ENCODE data around the gene FIGNL2. TPM values are rescaled to one million over a fixed set of nuclear protein-coding genes. Genes with fewer than 3 reads are reported as not detected.

Gene FIGNL2
- total RNA-seq, 1 donor from 2014 or later: 0.15 TPM

- intact Hi-C loops (cut with micrococcal nuclease): no loop called here
These were observed 12.5 kb upstream of the FIGNL2 start for GRCh38 chr12:51860986-51861385.

- intact Hi-C loops (cut with micrococcal nuclease): no loop called here
These were observed 7.3 kb upstream of the FIGNL2 start for GRCh38 chr12:51855586-51856428.

GRCh38 chr12:51852404-51853137, 4.1 kb upstream of the FIGNL2 start:
- intact Hi-C loops (cut with micrococcal nuclease): no loop called here

- intact Hi-C loops (cut with micrococcal nuclease): no loop called here
These were observed 3.1 kb upstream of the FIGNL2 start for GRCh38 chr12:51851413-51852124.

GRCh38 chr12:51850965-51851299, 2.4 kb upstream of the FIGNL2 start:
- intact Hi-C loops (cut with micrococcal nuclease): no loop called here

GRCh38 chr12:51850081-51850964, 1.8 kb upstream of the FIGNL2 start:
- intact Hi-C loops (cut with micrococcal nuclease): no loop called here

- intact Hi-C loops (cut with micrococcal nuclease): no loop called here
These were observed 570 bp upstream of the FIGNL2 start for GRCh38 chr12:51848841-51849735.

GRCh38 chr12:51847643-51848325, 734 bp downstream of the FIGNL2 start:
- intact Hi-C loops (cut with micrococcal nuclease): no loop called here

GRCh38 chr12:51846911-51847642, 1.4 kb downstream of the FIGNL2 start:
- intact Hi-C loops (cut with micrococcal nuclease): no loop called here

- intact Hi-C loops (cut with micrococcal nuclease): no loop called here
These were observed 2.2 kb downstream of the FIGNL2 start for GRCh38 chr12:51846271-51846691.

GRCh38 chr12:51845482-51845881, 3.0 kb downstream of the FIGNL2 start:
- intact Hi-C loops (cut with micrococcal nuclease): no loop called here

- intact Hi-C loops (cut with micrococcal nuclease): no loop called here
These were observed 3.7 kb downstream of the FIGNL2 start for GRCh38 chr12:51844854-51845253.

GRCh38 chr12:51841727-51842126, 6.8 kb downstream of the FIGNL2 start:
- intact Hi-C loops (cut with micrococcal nuclease): no loop called here

- intact Hi-C loops (cut with micrococcal nuclease): no loop called here
These were observed 7.6 kb downstream of the FIGNL2 start for GRCh38 chr12:51840966-51841365.

GRCh38 chr12:51839310-51839947, 9.1 kb downstream of the FIGNL2 start:
- intact Hi-C loops (cut with micrococcal nuclease): no loop called here

- intact Hi-C loops (cut with micrococcal nuclease): no loop called here
These were observed 9.8 kb downstream of the FIGNL2 start for GRCh38 chr12:51838762-51839161.

- intact Hi-C loops (cut with micrococcal nuclease): no loop called here
These were observed 10.5 kb downstream of the FIGNL2 start for GRCh38 chr12:51838036-51838435.

GRCh38 chr12:51837286-51837685, 11.2 kb downstream of the FIGNL2 start:
- intact Hi-C loops (cut with micrococcal nuclease): no loop called here
